Neural cell (in vitro differentiated cells): ENCODE data around the gene CALHM1.
"Not testable (repeated sequence)": the region's sequence is repeated elsewhere in the genome, so short reads cannot be mapped to it uniquely, and the experiment has no call there.

ENCODE experiments used
- EP300 ChIP-seq: fragments of 450-650 bp; conservative IDR thresholded peaks from 2 replicates; pipeline ENCODE4 v1.6.1; 2014; ENCODE audit warnings: antibody characterized with exemption, mild to moderate bottlenecking, moderate library complexity; ENCODE audit not compliant: poor library complexity, severe bottlenecking
- EZH2 ChIP-seq: fragments of 200-600, 300-800 bp; shearing (Covaris generic), sonication (generic); IDR thresholded peaks from 2 replicates; pipeline ENCODE4 v1.6.1; 2014; ENCODE audit warnings: antibody characterized with exemption, low read length, borderline replicate concordance, mild to moderate bottlenecking; ENCODE audit not compliant: insufficient read depth, poor library complexity, severe bottlenecking
- POLR2AphosphoS5 ChIP-seq: IDR thresholded peaks from 2 replicates; pipeline ENCODE4 v1.6.1; 2012
- TAF1 ChIP-seq: IDR thresholded peaks from 2 replicates; pipeline ENCODE4 v1.6.1; 2012; ENCODE audit warnings: low read depth
- TF ChIP-seq, protein P1 (sequence below): fragments of 450-650 bp; IDR thresholded peaks from 2 replicates; pipeline ENCODE4 v1.5.1; 2014; ENCODE audit warnings: antibody characterized with exemption, mild to moderate bottlenecking, moderate library complexity; ENCODE audit not compliant: poor library complexity, severe bottlenecking

DNA sequence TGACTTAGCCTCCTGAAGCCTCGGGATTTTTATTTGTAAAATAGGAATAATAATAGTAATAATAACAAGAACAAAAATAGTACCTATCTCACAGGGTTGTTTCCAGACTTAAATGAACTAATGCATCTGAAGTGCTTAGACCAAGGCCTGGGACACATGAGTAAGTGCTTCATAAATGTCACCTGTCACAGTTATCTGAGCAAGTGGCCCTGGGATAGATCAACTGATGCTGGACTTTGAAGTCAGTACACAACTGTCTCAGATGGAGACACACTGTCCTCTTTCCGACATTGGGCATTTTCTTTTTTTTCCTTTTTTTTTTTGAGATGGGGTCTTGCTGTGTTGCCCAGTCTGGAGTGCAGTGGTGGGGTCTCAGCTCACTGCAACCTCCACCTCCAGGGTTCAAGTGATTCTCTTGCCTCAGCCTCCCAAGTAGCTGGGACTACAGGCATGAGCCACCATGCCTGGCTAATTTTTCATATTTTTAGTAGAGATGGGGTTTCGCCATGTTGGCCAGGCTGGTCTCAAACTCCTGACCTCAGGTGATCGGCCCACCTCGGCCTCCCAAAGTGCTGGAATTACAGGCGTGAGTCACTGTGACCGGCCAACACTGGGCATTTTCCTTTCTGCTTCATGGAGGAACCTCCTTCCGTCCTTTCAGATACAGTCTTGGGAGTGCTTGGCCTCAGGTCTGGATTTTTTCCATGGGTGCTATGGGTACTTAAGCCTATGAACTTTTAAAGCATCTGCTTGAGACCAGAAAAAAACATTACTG, 28.1 kb upstream of the CALHM1 start:
- TF ChIP-seq POLR2AphosphoS5, EZH2, TAF1, EP300: not testable (repeated sequence)
- TF ChIP-seq, protein P1, sequence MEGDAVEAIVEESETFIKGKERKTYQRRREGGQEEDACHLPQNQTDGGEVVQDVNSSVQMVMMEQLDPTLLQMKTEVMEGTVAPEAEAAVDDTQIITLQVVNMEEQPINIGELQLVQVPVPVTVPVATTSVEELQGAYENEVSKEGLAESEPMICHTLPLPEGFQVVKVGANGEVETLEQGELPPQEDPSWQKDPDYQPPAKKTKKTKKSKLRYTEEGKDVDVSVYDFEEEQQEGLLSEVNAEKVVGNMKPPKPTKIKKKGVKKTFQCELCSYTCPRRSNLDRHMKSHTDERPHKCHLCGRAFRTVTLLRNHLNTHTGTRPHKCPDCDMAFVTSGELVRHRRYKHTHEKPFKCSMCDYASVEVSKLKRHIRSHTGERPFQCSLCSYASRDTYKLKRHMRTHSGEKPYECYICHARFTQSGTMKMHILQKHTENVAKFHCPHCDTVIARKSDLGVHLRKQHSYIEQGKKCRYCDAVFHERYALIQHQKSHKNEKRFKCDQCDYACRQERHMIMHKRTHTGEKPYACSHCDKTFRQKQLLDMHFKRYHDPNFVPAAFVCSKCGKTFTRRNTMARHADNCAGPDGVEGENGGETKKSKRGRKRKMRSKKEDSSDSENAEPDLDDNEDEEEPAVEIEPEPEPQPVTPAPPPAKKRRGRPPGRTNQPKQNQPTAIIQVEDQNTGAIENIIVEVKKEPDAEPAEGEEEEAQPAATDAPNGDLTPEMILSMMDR = not testable (repeated sequence)
